GM12892 (cell line): Measurements from ENCODE around the gene USP16.

Experiments
- POLR2A ChIP-seq: IDR thresholded peaks from 2 replicates; pipeline ENCODE4 v1.6.1; 2011; ENCODE audit warnings: low read depth, low read length, control low read depth
- POLR2AphosphoS5 ChIP-seq: IDR thresholded peaks from 2 replicates; pipeline ENCODE4 v1.6.1; 2011; ENCODE audit warnings: low read depth, low read length, control low read depth

DNA sequence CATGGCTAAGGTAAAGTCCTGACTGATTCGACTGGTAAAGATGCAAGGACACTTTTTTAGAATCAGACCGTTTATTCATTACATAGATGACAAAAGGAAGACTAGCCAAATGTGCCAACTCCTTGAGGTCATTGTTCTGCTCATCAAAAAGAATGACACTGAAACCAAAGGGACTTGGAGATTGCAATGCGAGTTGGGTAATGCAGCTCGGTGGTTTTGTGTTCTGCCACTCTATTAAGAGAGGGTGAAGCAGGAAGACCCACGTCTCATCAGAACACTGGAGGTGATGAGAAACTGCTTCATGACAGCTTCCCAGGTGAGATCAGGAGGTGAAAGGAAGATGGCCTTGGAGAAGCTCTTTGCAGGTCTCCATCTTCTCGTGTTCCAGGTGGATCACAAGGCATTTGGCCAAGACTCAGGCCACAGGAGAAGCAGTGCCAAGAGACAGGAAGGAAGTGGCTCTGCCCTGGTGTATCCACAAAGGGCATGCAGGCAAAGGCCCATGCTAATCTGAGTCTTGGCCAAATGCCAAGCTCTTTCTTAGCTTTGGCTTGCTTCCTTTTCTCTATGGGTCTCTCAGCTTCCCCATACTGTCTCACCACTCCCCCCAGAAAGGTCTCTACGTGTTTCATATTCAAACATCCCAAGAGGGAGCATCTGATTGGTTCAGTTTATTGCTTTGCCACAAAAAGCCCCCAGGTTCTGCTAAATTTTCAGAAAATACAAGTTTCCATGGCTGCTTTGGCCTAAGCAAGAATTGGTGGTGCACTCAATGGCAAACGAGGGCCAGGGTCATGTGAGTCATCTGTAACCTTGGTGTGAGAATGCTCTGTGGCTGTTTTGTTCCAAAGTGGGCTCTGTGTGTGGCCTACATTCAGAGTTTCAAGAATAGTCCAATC is 54.6 kb downstream of the USP16 start:
- TF ChIP-seq POLR2AphosphoS5 (no peak), POLR2A (no peak)
